GM12865 (cell line): Measurements from ENCODE around the gene ATP2A1.

ENCODE experiments used
- DNase-seq: peaks from one replicate; pipeline ENCODE4 v3.0.0; 2010; ENCODE audit warnings: low read depth
- H3K4me3 ChIP-seq: 2 replicates; pipeline ENCODE4 v1.5.1; 2011; ENCODE audit warnings: mild to moderate bottlenecking, low read depth, low read length, control low read depth
- CTCF ChIP-seq: IDR thresholded peaks from 2 replicates; pipeline ENCODE4 v1.5.1; 2011; ENCODE audit warnings: low read length, control low read depth, low read depth, inconsistent platforms; ENCODE audit not compliant: insufficient read depth; ENCODE audit errors: missing control alignments

ATP2A1 gene

GRCh38 chr16:28843766-28844165, 34.5 kb upstream of the ATP2A1 start:
- no peak for DNase-seq
- H3K4me3 ChIP-seq: no peak overlapping the region
- no peak for TF ChIP-seq CTCF

- no peak for DNase-seq
- H3K4me3 ChIP-seq: no peak overlapping the region
- TF ChIP-seq CTCF: no peak
These were observed 33.9 kb upstream of the ATP2A1 start for GRCh38 chr16:28844226-28844885.

- peak; percentile 70 for DNase-seq
- TF ChIP-seq CTCF: no peak
- peak overlapping the region; percentile 93 for H3K4me3 ChIP-seq
These were observed 33.0 kb upstream of the ATP2A1 start for GRCh38 chr16:28845293-28845692.

- DNase-seq: no peak
- H3K4me3 ChIP-seq: peak overlapping the region; percentile 93
- no peak for TF ChIP-seq CTCF
These were observed 32.6 kb upstream of the ATP2A1 start for GRCh38 chr16:28845761-28846079.

GRCh38 chr16:28846080-28846932, 32.0 kb upstream of the ATP2A1 start, which contains the start of gene TUFM:
TSS of gene TUFM (minus strand) at chr16:28846348. CDS start at chr16:28846269, 79 bp downstream.
- peak; percentile 74 for TF ChIP-seq CTCF
- DNase-seq: peak; percentile 99
- H3K4me3 ChIP-seq: peak within 1 kb of the TSS; percentile 93

GRCh38 chr16:28846933-28847273, 31.4 kb upstream of the ATP2A1 start:
- DNase-seq: peak; percentile 49
- TF ChIP-seq CTCF: no peak
- H3K4me3 ChIP-seq: peak overlapping the region; percentile 88

GRCh38 chr16:28858421-28858820, 19.9 kb upstream of the ATP2A1 start:
- TF ChIP-seq CTCF: no peak
- no peak overlapping the region for H3K4me3 ChIP-seq
- DNase-seq: no peak
